NT2/D1 (cell line): Measurements from ENCODE around the gene ATIC.

Source experiments
- SUZ12 ChIP-seq: IDR thresholded peaks from 2 replicates; pipeline ENCODE4 v1.6.1; 2011; ENCODE audit not compliant: insufficient read length, insufficient read depth; ENCODE audit errors: extremely low read depth
- YY1 ChIP-seq: IDR thresholded peaks from 2 replicates; pipeline ENCODE4 v1.6.1; 2011; ENCODE audit not compliant: insufficient read length, insufficient read depth
- ZNF274 ChIP-seq: IDR thresholded peaks from 2 replicates; pipeline ENCODE4 v1.6.1; 2011; ENCODE audit warnings: mild to moderate bottlenecking, low read depth, low read length

- TF ChIP-seq ZNF274 (no peak), SUZ12 (no peak), YY1 (no peak)
Measured at GRCh38 chr2:215366440-215367032, 54.7 kb downstream of the ATIC start.
